Measurements from ENCODE around the gene SLC22A12. TPM values are rescaled to one million over a fixed set of nuclear protein-coding genes. Genes with fewer than 3 reads are reported as not detected.

The SLC22A12 gene
- total RNA-seq, 1 donor from 2014 or later, result not detected

DNA sequence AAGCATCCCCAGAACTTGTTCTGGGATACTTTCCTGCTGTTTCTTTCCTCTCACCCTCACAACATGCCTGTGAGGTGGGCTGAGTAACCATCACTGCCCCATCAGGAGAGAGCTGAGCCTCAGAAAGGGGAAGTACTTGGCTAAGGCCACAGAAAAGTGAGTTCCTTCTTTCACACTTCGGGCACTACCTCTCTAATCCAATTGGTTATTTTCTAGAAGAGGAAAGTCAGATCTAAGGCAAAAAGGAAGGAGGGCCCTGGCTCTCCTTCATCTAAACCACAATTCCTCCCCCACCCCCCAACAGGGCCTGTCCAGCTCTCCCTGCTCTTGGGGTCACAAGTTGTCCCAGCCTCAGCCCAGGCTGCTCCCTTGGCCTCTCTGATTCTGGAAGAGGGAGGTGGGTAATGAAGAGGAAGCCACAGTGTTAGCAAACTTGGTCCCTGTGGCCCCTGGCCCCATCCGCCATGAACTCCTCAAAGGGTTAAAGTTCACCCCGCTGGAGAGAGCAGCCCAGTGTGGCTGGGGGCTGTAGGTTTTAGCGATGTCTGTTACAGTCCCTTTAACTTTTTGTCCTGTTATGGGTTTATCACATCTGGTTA lies 34.0 kb downstream of the SLC22A12 start:
- Histone ChIP-seq H2AFZ (replicated peaks) (no peak overlapping the region), H3K36me3 (no peaks in the 10 kb centered on the region), H3K9me3 (ENCODE audit: low read depth) (no peaks in the 10 kb centered on the region), H3F3A (ENCODE audit: low read depth) (peaks cover 21% of the 10 kb centered on the region), H3K79me2 (ENCODE audit: low read depth) (no peaks in the 10 kb centered on the region), H3K27me3 (peaks cover 8% of the 10 kb centered on the region), H3K27ac (no peak overlapping the region), H3K4me1 (peaks cover 30% of the 10 kb centered on the region), H4K20me1 (ENCODE audit: low read depth) (no peaks in the 10 kb centered on the region), H3K4me2 (no peak overlapping the region), H3K4me3 (no peak overlapping the region), H3K9ac (no peak overlapping the region)
- Mint-ChIP-seq H3K9me3 (no peaks in the 10 kb centered on the region), H3K4me1 (peaks cover 42% of the 10 kb centered on the region), H3K27ac (no peak overlapping the region), H3K4me3 (no peak overlapping the region), H3K36me3 (peaks cover 18% of the 10 kb centered on the region), H3K27me3 (ENCODE audit: insufficient read depth, low read depth) (peaks cover 11% of the 10 kb centered on the region)
- no peak for TF ChIP-seq EZH2phosphoT487 (IDR thresholded peaks at IDR 0.05)
- TF ChIP-seq EZH2 (IDR thresholded peaks at IDR 0.05), result no peak
- TF ChIP-seq, protein P1, sequence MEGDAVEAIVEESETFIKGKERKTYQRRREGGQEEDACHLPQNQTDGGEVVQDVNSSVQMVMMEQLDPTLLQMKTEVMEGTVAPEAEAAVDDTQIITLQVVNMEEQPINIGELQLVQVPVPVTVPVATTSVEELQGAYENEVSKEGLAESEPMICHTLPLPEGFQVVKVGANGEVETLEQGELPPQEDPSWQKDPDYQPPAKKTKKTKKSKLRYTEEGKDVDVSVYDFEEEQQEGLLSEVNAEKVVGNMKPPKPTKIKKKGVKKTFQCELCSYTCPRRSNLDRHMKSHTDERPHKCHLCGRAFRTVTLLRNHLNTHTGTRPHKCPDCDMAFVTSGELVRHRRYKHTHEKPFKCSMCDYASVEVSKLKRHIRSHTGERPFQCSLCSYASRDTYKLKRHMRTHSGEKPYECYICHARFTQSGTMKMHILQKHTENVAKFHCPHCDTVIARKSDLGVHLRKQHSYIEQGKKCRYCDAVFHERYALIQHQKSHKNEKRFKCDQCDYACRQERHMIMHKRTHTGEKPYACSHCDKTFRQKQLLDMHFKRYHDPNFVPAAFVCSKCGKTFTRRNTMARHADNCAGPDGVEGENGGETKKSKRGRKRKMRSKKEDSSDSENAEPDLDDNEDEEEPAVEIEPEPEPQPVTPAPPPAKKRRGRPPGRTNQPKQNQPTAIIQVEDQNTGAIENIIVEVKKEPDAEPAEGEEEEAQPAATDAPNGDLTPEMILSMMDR (IDR thresholded peaks at IDR 0.05), result no peak
- no peak for DNase-seq (ENCODE audit: low spot score)

DNA sequence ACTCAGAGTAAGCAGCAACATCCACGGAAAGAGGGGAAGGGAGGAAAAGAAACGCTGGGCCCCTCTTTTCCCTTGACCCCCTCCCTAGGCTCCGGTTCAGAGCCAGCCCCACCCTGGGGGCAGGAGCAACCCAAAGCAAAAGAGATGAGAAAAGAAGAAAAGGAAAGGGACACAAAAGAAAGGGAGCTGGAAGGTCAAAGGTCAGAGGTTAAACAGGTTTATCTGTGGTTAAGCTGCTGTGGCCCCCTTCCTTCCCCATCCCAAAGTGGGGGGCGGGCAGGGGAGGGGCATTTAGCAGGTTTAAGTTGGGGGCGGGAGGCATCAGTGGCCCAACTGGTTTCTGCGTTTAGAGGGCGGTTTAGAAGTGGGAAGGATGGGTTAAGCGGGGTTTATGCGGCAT lies 35.6 kb downstream of the SLC22A12 start:
- Mint-ChIP-seq H3K27me3 (ENCODE audit: insufficient read depth, low read depth) (peaks cover 11% of the 10 kb centered on the region), H3K9me3 (no peaks in the 10 kb centered on the region), H3K4me1 (peaks cover 26% of the 10 kb centered on the region), H3K36me3 (peaks cover 20% of the 10 kb centered on the region), H3K27ac (peak overlapping the region; percentile 68), H3K4me3 (no peak overlapping the region)
- TF ChIP-seq EZH2 (IDR thresholded peaks at IDR 0.05), result no peak
- TF ChIP-seq, protein P1 (IDR thresholded peaks at IDR 0.05), result no peak
- TF ChIP-seq EZH2phosphoT487 (IDR thresholded peaks at IDR 0.05), result no peak
- H3K9me3 ChIP-seq (ENCODE audit: low read depth), result no peaks in the 10 kb centered on the region
- peak overlapping the region; percentile 15 for H3K27ac ChIP-seq
- peaks cover 19% of the 10 kb centered on the region for H3K4me1 ChIP-seq
- peak overlapping the region; percentile 28 for H3K4me2 ChIP-seq
- DNase-seq (ENCODE audit: low spot score), result peak; percentile 53
- no peak overlapping the region for H3K4me3 ChIP-seq
- peaks cover 21% of the 10 kb centered on the region for H3F3A ChIP-seq (ENCODE audit: low read depth)
- no peak overlapping the region for H3K9ac ChIP-seq
- peaks cover 18% of the 10 kb centered on the region for H3K27me3 ChIP-seq
- H4K20me1 ChIP-seq (ENCODE audit: low read depth), result no peaks in the 10 kb centered on the region
- no peak overlapping the region for H2AFZ ChIP-seq (replicated peaks)
- no peaks in the 10 kb centered on the region for H3K36me3 ChIP-seq
- H3K79me2 ChIP-seq (ENCODE audit: low read depth), result no peaks in the 10 kb centered on the region

DNA sequence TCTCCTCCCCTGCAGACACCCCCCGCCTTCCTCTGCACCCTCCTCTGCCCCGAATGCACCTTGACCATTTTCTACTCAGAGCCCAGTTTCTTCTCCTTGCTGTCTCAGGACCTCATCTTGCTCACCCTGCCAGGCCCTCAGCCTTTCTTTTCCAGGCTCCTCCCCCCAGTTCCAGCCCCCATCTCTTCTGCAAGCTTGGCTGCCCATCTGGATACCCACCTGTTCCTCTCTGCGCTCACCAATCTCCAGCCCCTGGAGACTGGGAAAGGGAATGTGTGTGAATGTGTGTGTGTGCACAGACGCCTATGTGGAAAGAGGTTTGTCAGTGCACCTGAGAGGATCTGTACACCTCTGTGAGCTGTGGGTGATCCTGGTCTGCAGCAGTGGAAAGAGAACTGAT lies 36.4 kb downstream of the SLC22A12 start:
- Histone ChIP-seq H3K27me3 (peaks cover 18% of the 10 kb centered on the region), H3K36me3 (no peaks in the 10 kb centered on the region), H3K4me3 (no peak overlapping the region), H3K4me2 (peak overlapping the region; percentile 28), H2AFZ (replicated peaks) (no peak overlapping the region), H3K27ac (no peak overlapping the region), H3K79me2 (ENCODE audit: low read depth) (no peaks in the 10 kb centered on the region), H4K20me1 (ENCODE audit: low read depth) (no peaks in the 10 kb centered on the region), H3K9me3 (ENCODE audit: low read depth) (no peaks in the 10 kb centered on the region), H3F3A (ENCODE audit: low read depth) (peaks cover 21% of the 10 kb centered on the region), H3K4me1 (peaks cover 19% of the 10 kb centered on the region), H3K9ac (no peak overlapping the region)
- TF ChIP-seq EZH2phosphoT487 (IDR thresholded peaks at IDR 0.05) (no peak), EZH2 (IDR thresholded peaks at IDR 0.05) (no peak)
- TF ChIP-seq, protein P1 (IDR thresholded peaks at IDR 0.05), result no peak
- Mint-ChIP-seq H3K4me1 (peaks cover 23% of the 10 kb centered on the region), H3K4me3 (no peak overlapping the region), H3K27me3 (ENCODE audit: insufficient read depth, low read depth) (peaks cover 9% of the 10 kb centered on the region), H3K36me3 (peaks cover 22% of the 10 kb centered on the region), H3K27ac (no peak overlapping the region), H3K9me3 (no peaks in the 10 kb centered on the region)
- DNase-seq (ENCODE audit: low spot score), result no peak

Data from neural progenitor cell (in vitro differentiated cells).